ENCODE measurements around the gene KLC3. TPM values are rescaled to one million over a fixed set of nuclear protein-coding genes. Genes with fewer than 3 reads are reported as not detected.
"Not testable (repeated sequence)": the region's sequence is repeated elsewhere in the genome, so short reads cannot be mapped to it uniquely, and the experiment has no call there.

The KLC3 gene
- total and polyA plus RNA-seq, 11 donors, result 0.12 to 0.69 (median 0.32) TPM; not detected in 6

- Histone ChIP-seq H3K27me3 (no peaks in the 10 kb centered on the region), H3K4me3 (no peak overlapping the region), H3K9me3 (peaks cover 0 to 7% (median 0%) of the 10 kb centered on the region in 12 donors), H3K36me3 (peaks cover 0 to 59% (median 29%) of the 10 kb centered on the region in 9 donors), H3K4me1 (peaks cover 0 to 18% (median 1%) of the 10 kb centered on the region in 12 donors), H3K27ac (no peak overlapping the region)
- DNase-seq (peak in 1 of 5 donors; percentile 35), ATAC-seq (peak in 1 of 4 donors; percentile 5)
- intact Hi-C loops (cut with DNase I), result no loop called here
- 72 to 76% (median 74%) methylated on average over 18 of the region's 18 CpGs for WGBS, 4 donors
- TF ChIP-seq, protein P1, sequence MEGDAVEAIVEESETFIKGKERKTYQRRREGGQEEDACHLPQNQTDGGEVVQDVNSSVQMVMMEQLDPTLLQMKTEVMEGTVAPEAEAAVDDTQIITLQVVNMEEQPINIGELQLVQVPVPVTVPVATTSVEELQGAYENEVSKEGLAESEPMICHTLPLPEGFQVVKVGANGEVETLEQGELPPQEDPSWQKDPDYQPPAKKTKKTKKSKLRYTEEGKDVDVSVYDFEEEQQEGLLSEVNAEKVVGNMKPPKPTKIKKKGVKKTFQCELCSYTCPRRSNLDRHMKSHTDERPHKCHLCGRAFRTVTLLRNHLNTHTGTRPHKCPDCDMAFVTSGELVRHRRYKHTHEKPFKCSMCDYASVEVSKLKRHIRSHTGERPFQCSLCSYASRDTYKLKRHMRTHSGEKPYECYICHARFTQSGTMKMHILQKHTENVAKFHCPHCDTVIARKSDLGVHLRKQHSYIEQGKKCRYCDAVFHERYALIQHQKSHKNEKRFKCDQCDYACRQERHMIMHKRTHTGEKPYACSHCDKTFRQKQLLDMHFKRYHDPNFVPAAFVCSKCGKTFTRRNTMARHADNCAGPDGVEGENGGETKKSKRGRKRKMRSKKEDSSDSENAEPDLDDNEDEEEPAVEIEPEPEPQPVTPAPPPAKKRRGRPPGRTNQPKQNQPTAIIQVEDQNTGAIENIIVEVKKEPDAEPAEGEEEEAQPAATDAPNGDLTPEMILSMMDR (IDR thresholded peaks at IDR 0.05), result no peak
- TF ChIP-seq POLR2A (IDR thresholded peaks at IDR 0.05), result no peak
Observed at GRCh38 chr19:45306518-45307027, 34.0 kb upstream of the KLC3 start.

DNA sequence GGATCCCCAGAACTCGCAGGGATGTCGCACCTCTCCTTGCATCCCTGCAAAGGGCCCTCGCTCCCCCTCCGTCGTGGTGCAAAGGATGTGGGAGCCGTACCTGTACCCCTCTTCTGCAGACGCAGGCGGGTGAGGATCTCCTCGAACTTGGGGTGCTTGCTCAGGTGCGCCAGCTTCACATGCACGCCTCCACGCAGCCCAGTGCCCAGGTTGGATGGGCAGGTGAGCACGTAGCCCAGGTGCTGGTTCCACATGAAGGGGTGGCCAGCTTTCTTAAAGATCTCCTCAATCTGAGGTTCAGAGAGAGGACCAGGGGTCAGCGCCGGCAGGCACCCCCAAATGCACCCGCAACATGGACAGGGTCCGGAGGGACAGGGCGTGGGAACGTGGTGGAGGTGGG is 33.2 kb upstream of the KLC3 start:
- peak overlapping the region in 1 of 12 donors; percentile 42 for H3K27ac ChIP-seq
- intact Hi-C loops (cut with DNase I), result no loop called here
- peaks cover 0 to 26% (median 4%) of the 10 kb centered on the region in 12 donors for H3K4me1 ChIP-seq
- H3K27me3 ChIP-seq, result no peaks in the 10 kb centered on the region
- ATAC-seq (no peak), DNase-seq (no peak)
- H3K4me3 ChIP-seq, result no peak overlapping the region
- WGBS, 4 donors, result 88 to 90% (median 89%) methylated on average over 16 to 19 of the region's 19 CpGs
- H3K36me3 ChIP-seq, result peaks cover 0 to 67% (median 27%) of the 10 kb centered on the region in 9 donors
- TF ChIP-seq, protein P1 (IDR thresholded peaks at IDR 0.05), result no peak
- TF ChIP-seq POLR2A (IDR thresholded peaks at IDR 0.05), result no peak
- peaks cover 0 to 7% (median 0%) of the 10 kb centered on the region in 12 donors for H3K9me3 ChIP-seq

GRCh38 chr19:45309322-45309721 is 31.2 kb upstream of the KLC3 start:
- WGBS, 4 donors, result 90 to 94% (median 94%) methylated on average over 8 of the region's 8 CpGs
- intact Hi-C loops (cut with DNase I); DNase-seq; H3K27me3 ChIP-seq; H3K4me3 ChIP-seq; H3K9me3 ChIP-seq; ATAC-seq: not testable (repeated sequence)
- Histone ChIP-seq H3K27ac (peak overlapping the region in 3 of 12 donors; percentile 38 to 46 (median 41)), H3K36me3 (peaks cover 0 to 87% (median 30%) of the 10 kb centered on the region in 9 donors), H3K4me1 (peaks cover 0 to 36% (median 4%) of the 10 kb centered on the region in 12 donors)

DNA sequence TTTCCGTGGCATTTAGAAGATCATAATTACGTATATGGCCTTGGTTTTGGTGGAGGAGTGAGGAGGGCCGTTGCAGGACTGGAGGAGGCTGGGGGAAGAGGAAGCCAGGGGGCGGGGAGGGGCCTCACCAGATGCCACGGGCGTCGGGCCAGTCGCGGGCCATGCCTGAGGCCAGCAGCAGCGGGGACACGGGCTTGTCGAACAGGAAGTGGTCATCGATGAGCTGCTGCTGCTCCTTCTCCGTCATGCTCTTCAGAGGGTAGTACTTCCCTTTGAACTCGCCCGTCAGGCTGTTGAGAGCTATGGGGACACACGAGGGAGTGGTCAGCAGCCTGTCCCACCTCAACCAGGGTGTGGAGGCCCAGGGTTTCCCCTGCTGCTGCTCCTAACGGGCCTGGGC is 28.9 kb upstream of the KLC3 start:
- no peak for TF ChIP-seq POLR2A (IDR thresholded peaks at IDR 0.05)
- TF ChIP-seq, protein P1 (IDR thresholded peaks at IDR 0.05), result no peak
- Histone ChIP-seq H3K36me3 (peaks cover 0 to 92% (median 28%) of the 10 kb centered on the region in 9 donors), H3K27me3 (peaks cover 0 to 3% (median 0%) of the 10 kb centered on the region in 9 donors), H3K4me1 (peaks cover 0 to 36% (median 4%) of the 10 kb centered on the region in 12 donors), H3K4me3 (no peak overlapping the region), H3K27ac (peak overlapping the region in 6 of 12 donors; percentile 5 to 55 (median 38)), H3K9me3 (no peaks in the 10 kb centered on the region)
- DNase-seq (peak in 3 of 5 donors; percentile 34 to 63 (median 62)), ATAC-seq (peak in 3 of 4 donors; percentile 33 to 51 (median 43))
- intact Hi-C loops (cut with DNase I), result no loop called here
- WGBS, 4 donors, result 18 to 28% (median 22%) methylated on average over 13 to 18 of the region's 18 CpGs

DNA sequence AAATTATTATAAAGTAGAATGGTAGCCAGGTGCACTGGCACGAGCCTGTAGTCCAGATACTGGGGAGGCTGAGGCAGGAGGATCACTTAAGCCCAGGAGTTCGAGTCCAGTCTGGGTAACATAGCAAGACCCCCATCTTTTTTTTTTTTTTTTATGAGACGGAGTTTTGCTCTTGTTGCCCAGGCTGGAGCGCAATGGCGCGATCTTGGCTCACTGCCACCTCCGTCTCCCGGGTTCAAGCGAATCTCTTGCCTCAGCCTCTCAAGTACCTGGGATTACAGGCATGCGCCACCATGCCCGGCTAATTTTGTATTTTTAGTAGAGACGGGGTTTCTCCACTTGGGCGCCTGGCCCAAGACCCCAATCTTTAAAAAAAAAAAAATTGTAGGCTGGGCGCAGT is 28.3 kb upstream of the KLC3 start:
- Histone ChIP-seq H3K4me1 (peaks cover 0 to 42% (median 4%) of the 10 kb centered on the region in 12 donors), H3K36me3 (peaks cover 0 to 92% (median 26%) of the 10 kb centered on the region in 9 donors), H3K27ac (peak overlapping the region in 4 of 12 donors; percentile 5 to 55 (median 33))
- H3K9me3 ChIP-seq; ATAC-seq; H3K27me3 ChIP-seq; intact Hi-C loops (cut with DNase I); DNase-seq; H3K4me3 ChIP-seq: not testable (repeated sequence)
- 73 to 81% (median 76%) methylated on average over 14 of the region's 14 CpGs for WGBS, 4 donors
